Esophagus muscularis mucosa (tissue), 4 donors: Measurements from ENCODE around the gene CCDC12.

Source experiments
- EP300 ChIP-seq: sonication (generic); formaldehyde crosslinking; IDR thresholded peaks from one replicate; pipeline ENCODE4 v1.6.1; 2017; ENCODE audit warnings: antibody characterized with exemption
- POLR2A ChIP-seq: fragments of 450-650 bp; IDR thresholded peaks from one replicate; pipeline ENCODE4 v1.6.1; 2017; ENCODE audit warnings: antibody characterized with exemption, moderate library complexity, mild to moderate bottlenecking, low read depth
- POLR2AphosphoS5 ChIP-seq, 2 donors: sonication (generic); formaldehyde crosslinking; IDR thresholded peaks; one replicate each; pipeline ENCODE4 v1.6.1; 2017; ENCODE audit warnings: antibody characterized with exemption in 2 of 2
- TF ChIP-seq, protein P1 (sequence below), 3 experiments: fragments of 200-600 bp in 2 of 3; fragments of 450-650 bp in 1 of 3; sonication (generic) in 2 of 3; IDR thresholded peaks; one replicate each; pipeline ENCODE4 v1.5.1; 2017 to 2019; ENCODE audit warnings: antibody characterized with exemption in 3 of 3, mild to moderate bottlenecking in 2 of 3, moderate library complexity in 1 of 3

DNA sequence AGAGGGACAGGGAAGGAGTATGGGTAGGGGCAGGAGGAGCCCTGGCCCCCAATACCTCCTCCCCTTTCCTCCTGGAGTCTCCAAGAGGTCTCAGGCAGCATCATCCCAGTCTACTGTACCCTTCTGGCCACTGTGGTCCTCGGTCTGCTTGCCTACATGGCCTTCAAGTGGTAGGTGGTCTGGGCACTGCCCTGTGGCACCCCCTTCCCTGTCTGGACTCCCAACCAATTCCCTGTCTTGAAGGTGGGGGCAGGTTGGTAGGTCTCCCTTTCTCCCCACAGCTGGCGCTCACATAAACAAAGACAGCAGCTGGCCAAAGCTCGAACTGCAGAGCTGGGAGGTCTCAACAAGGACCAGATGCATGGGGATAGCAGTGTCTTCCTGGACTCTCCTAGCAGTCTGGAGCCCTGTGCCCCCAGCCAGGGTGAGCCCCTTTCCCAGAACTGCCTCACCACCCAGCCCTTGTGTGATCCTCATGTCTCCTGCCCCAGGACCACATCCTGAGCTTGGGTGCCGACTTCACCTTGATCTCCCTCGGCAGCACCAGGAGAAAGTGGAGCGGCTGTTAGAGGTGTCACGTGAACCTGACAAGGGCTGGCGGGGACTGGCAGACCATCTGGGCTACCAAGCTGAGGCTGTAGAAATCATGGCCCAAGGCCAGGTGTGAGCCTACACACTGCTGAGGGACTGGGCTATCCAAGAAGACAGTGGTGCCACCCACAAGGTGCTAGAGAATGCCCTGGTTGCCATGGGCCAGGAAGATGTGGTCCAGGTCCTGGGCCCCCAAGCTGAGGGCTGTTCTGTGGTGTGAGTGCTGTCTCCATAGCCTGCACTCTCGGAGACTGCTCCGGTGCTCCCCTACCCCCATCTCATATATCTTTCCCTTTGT, 36.0 kb upstream of the CCDC12 start:
- TF ChIP-seq EP300 (no peak), POLR2A (no peak), POLR2AphosphoS5 (IDR thresholded peaks at IDR 0.05) (no peak)
- TF ChIP-seq, protein P1, sequence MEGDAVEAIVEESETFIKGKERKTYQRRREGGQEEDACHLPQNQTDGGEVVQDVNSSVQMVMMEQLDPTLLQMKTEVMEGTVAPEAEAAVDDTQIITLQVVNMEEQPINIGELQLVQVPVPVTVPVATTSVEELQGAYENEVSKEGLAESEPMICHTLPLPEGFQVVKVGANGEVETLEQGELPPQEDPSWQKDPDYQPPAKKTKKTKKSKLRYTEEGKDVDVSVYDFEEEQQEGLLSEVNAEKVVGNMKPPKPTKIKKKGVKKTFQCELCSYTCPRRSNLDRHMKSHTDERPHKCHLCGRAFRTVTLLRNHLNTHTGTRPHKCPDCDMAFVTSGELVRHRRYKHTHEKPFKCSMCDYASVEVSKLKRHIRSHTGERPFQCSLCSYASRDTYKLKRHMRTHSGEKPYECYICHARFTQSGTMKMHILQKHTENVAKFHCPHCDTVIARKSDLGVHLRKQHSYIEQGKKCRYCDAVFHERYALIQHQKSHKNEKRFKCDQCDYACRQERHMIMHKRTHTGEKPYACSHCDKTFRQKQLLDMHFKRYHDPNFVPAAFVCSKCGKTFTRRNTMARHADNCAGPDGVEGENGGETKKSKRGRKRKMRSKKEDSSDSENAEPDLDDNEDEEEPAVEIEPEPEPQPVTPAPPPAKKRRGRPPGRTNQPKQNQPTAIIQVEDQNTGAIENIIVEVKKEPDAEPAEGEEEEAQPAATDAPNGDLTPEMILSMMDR (IDR thresholded peaks at IDR 0.05): no peak
